AG09309 (cell line): ENCODE measurements around the gene COG5.

Experiments used
- DNase-seq: peaks from one replicate; pipeline ENCODE4 v3.0.0-alpha.2; 2010; ENCODE audit warnings: low read depth
- H3K4me3 ChIP-seq: 2 replicates; pipeline ENCODE4 v1.5.1; 2011; ENCODE audit warnings: mild to moderate bottlenecking, low read depth, low read length, moderate library complexity; ENCODE audit not compliant: control insufficient read depth
- CTCF ChIP-seq: IDR thresholded peaks from 2 replicates; pipeline ENCODE4 v1.5.1; 2011; ENCODE audit warnings: mild to moderate bottlenecking, low read depth, low read length, inconsistent platforms; ENCODE audit not compliant: insufficient read depth, control insufficient read depth; ENCODE audit errors: missing control alignments

COG5 gene

GRCh38 chr7:107220356-107220755, 343.4 kb downstream of the COG5 start:
- H3K4me3 ChIP-seq, result no peak overlapping the region
- no peak for DNase-seq
- TF ChIP-seq CTCF, result no peak

DNA sequence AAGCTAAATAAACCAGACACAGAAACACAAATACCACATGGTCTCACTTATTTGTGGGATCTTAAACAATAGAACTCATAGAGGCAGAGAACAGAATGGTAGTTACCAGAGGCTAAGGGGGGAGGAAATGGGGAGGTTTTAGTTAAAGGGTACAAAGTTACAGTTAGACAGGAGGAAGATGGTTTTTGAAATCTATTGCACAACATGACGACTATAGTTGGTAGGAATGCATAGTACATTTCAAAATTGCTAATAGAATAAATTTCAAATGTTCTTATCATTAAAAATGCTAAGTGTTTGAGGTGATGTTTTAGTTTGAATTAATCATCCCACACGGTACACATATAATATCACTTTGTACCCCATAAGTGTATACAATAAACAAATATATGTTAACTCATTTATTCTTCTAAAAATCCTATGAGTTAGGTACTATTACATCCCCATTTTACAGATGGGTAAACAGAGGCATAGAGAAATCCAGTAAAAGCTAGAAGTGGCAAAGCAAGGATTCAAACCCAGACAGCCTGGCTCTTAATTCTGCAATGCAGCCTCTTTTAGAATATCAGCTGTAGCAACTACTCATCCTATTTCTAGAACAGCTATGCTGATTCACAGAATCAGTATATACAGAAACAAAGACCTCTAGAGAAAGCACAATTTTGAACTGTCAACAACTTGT, 344.0 kb downstream of the COG5 start:
- no peak overlapping the region for H3K4me3 ChIP-seq
- DNase-seq, result no peak
- no peak for TF ChIP-seq CTCF

DNA sequence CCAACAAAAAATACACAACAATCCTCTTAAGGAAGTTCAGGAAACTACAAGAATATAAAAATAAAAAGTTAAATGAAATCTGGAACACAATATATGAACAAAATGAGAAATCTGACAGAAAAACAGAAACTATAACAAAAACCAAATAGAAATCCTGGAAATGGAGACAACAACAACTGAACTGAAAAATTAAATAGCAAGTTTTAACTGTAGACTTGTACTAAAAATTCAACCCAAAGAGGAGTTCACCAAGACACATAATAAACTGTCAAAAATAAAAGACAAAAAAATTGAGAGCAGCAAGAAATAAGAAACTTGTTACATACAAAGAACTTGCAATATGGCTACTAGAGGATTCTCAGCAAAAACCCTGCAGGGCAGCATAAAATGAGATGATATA, 349.8 kb downstream of the COG5 start:
- TF ChIP-seq CTCF, result no peak
- H3K4me3 ChIP-seq, result no peak overlapping the region
- DNase-seq, result no peak

GRCh38 chr7:107213193-107213788, 350.4 kb downstream of the COG5 start:
- DNase-seq, result no peak
- no peak overlapping the region for H3K4me3 ChIP-seq
- no peak for TF ChIP-seq CTCF

GRCh38 chr7:107212725-107213124, 351.0 kb downstream of the COG5 start:
- DNase-seq, result no peak
- TF ChIP-seq CTCF, result no peak
- no peak overlapping the region for H3K4me3 ChIP-seq

DNA sequence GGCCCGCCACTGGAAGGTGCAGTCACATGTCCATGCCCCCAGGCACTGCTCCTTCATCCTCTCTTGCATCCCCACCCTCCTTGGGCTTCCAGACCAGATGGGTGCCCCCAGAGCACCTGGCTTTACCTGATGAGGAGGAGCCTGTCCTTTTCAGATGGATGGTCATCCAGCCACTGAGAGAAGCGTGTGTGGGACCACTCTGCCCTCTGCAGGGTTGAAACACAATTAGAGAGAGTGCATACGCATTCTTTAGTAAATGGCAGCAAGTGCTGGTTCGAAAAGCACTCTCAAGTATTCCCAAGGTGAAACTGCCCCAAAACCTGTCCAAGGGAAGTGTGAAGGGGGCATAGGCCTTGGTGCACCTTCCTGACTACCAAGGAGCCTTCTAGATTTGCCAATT, 353.3 kb downstream of the COG5 start:
- DNase-seq, result no peak
- no peak for TF ChIP-seq CTCF
- no peak overlapping the region for H3K4me3 ChIP-seq
